ENCODE measurements around the gene BBS9.

GRCh38 chr7:33276325-33276724 lies 147.0 kb downstream of the BBS9 start:
- TF ChIP-seq POLR2A (IDR thresholded peaks at IDR 0.05), result no peak
- TF ChIP-seq CTCF (IDR thresholded peaks at IDR 0.05), result no peak
- no peak for TF ChIP-seq EP300 (IDR thresholded peaks at IDR 0.05)

Measured in tibial nerve (tissue), 4 donors.